ENCODE data around the gene FBXO40. TPM values are rescaled to one million over a fixed set of nuclear protein-coding genes. Genes with fewer than 3 reads are reported as not detected.

FBXO40 gene
- polyA plus RNA-seq, 2 of the 4 experiments (the other 2 are of a cell fraction), result not detected

- Histone ChIP-seq H3K4me1 (no peaks in the 10 kb centered on the region), H3K4me3 (no peak overlapping the region), H3K27ac (no peak overlapping the region), H3K9me3 (no peaks in the 10 kb centered on the region), H3K4me2 (no peak overlapping the region)
- CTCF ChIA-PET, result no interaction called here
- ATAC-seq, result no peak
- FAIRE-seq, result no peak
- POLR2A ChIA-PET, result no interaction called here
- TF ChIP-seq RFX5 (IDR thresholded peaks at IDR 0.05) (no peak), ZFP36 (IDR thresholded peaks at IDR 0.05; ENCODE audit: borderline replicate concordance, partially characterized antibody) (no peak), KDM5A (IDR thresholded peaks at IDR 0.05) (no peak), HMGXB4 (CRISPR knock-in tag; IDR thresholded peaks at IDR 0.05; ENCODE audit: borderline replicate concordance) (no peak), CTCF (IDR thresholded peaks at IDR 0.05) (no peak), E2F6 (IDR thresholded peaks at IDR 0.05; ENCODE audit: borderline replicate concordance, low read depth) (no peak), FOSL2 (IDR thresholded peaks at IDR 0.05) (no peak), FOSL2 (CRISPR knock-in tag; IDR thresholded peaks at IDR 0.05) (no peak), POLR2AphosphoS2 (conservative IDR thresholded peaks at IDR 0.05; ENCODE audit: low read length) (no peak), HOXB13 (CRISPR knock-in tag; IDR thresholded peaks at IDR 0.05; ENCODE audit: low read depth) (no peak), ATOH8 (CRISPR knock-in tag; IDR thresholded peaks at IDR 0.05; ENCODE audit: low read depth) (no peak), USF2 (IDR thresholded peaks at IDR 0.05) (no peak), MAX (IDR thresholded peaks at IDR 0.05) (no peak), RNF2 (IDR thresholded peaks at IDR 0.05; ENCODE audit: borderline replicate concordance, low read depth) (no peak), JUN (IDR thresholded peaks at IDR 0.05) (no peak), FOXS1 (CRISPR knock-in tag; IDR thresholded peaks at IDR 0.05) (no peak), TP53 (CRISPR knock-in tag; IDR thresholded peaks at IDR 0.05) (no peak), GATA3 (IDR thresholded peaks at IDR 0.05; ENCODE audit: borderline replicate concordance) (no peak), HEYL (CRISPR knock-in tag; IDR thresholded peaks at IDR 0.05) (no peak), NFE2L2 (conservative IDR thresholded peaks at IDR 0.05; ENCODE audit: low read length) (no peak)
- WGBS (ENCODE audit: missing lambda C conversion rate), result 61% methylated on average over 2 of the region's 2 CpGs
- no peak for DNase-seq (ENCODE audit: low read depth in 1 of 2, low spot score in 1 of 2)
Measured at GRCh38 chr3:121619691-121620090, 26.5 kb downstream of the FBXO40 start.

GRCh38 chr3:121621491-121621890 lies 28.3 kb downstream of the FBXO40 start:
- H3K4me2 ChIP-seq, result no peak overlapping the region
- no peak overlapping the region for H3K4me3 ChIP-seq
- TF ChIP-seq FOSL2 (IDR thresholded peaks at IDR 0.05) (no peak), FOSL2 (CRISPR knock-in tag; IDR thresholded peaks at IDR 0.05) (no peak), TFCP2L1 (CRISPR knock-in tag; IDR thresholded peaks at IDR 0.05) (no peak), EP300 (IDR thresholded peaks at IDR 0.05) (no peak), JUN (IDR thresholded peaks at IDR 0.05) (no peak), SMC3 (IDR thresholded peaks at IDR 0.05) (no peak), KDM1A (IDR thresholded peaks at IDR 0.05; ENCODE audit: low read depth) (no peak), KDM5A (IDR thresholded peaks at IDR 0.05) (no peak), USF2 (IDR thresholded peaks at IDR 0.05) (no peak), NR3C1 (IDR thresholded peaks at IDR 0.05) (no peak), MAFK (IDR thresholded peaks at IDR 0.05; ENCODE audit: partially characterized antibody) (no peak), EHF (CRISPR knock-in tag; IDR thresholded peaks at IDR 0.05) (no peak), CEBPB (IDR thresholded peaks at IDR 0.05) (no peak), ESRRA (IDR thresholded peaks at IDR 0.05; ENCODE audit: borderline replicate concordance, low read length) (no peak)
- no peaks in the 10 kb centered on the region for H3K9me3 ChIP-seq
- no peak for FAIRE-seq
- no peak for ATAC-seq
- no peak overlapping the region for H3K27ac ChIP-seq
- no peaks in the 10 kb centered on the region for H3K4me1 ChIP-seq
- ChIA-PET POLR2A (interaction anchor here (0.6 kb wide), 1 partner anchor 42 kb away, joined by 3 read pairs; no protein-coding TSS in a partner anchor), CTCF (interaction anchor here (1.6 kb wide), 1 partner anchor 77 kb away, joined by 5 read pairs; no protein-coding TSS in a partner anchor)
- no peak for DNase-seq (ENCODE audit: low read depth in 1 of 2, low spot score in 1 of 2)
- WGBS (ENCODE audit: missing lambda C conversion rate), result 70% methylated on average over 6 of the region's 6 CpGs

All from A549 (cell line).